HL-60 (cell line): ENCODE data around the gene LGR4.

ENCODE experiments used
- CTCF ChIP-seq: IDR thresholded peaks from one replicate; pipeline ENCODE4 v1.5.1; 2011; ENCODE audit warnings: low read length, control low read depth, inconsistent platforms; ENCODE audit not compliant: insufficient read depth
- POLR2AphosphoS5 ChIP-seq: IDR thresholded peaks from 2 replicates; pipeline ENCODE4 v1.6.1; 2012; ENCODE audit warnings: low read depth
- SPI1 ChIP-seq: IDR thresholded peaks from 2 replicates; pipeline ENCODE4 v1.6.1; 2012; ENCODE audit warnings: low read depth, mild to moderate bottlenecking, borderline replicate concordance

- TF ChIP-seq CTCF (no peak), POLR2AphosphoS5 (no peak), SPI1 (no peak)
Measured at GRCh38 chr11:27420722-27421572, 51.6 kb downstream of the LGR4 start.
